GM18505 (cell line): ENCODE data around the gene TCF12.

ENCODE experiments used
- ATAC-seq: cut with Tn5 transposase; IDR thresholded peaks from one replicate; pipeline ENCODE4 v1.9.1; 2021; ENCODE audit not compliant: unreplicated experiment
- POLR2A ChIP-seq: IDR thresholded peaks from 4 replicates; pipeline ENCODE4 v1.6.1; 2011; ENCODE audit warnings: borderline replicate concordance; ENCODE audit not compliant: insufficient read depth, insufficient read length; ENCODE audit errors: extremely low read depth

The TCF12 gene

GRCh38 chr15:57335293-57335715 is 416.9 kb downstream of the TCF12 start:
- no peak for ATAC-seq

GRCh38 chr15:57335719-57336118 is 417.3 kb downstream of the TCF12 start:
- no peak for TF ChIP-seq POLR2A
- no peak for ATAC-seq

More at GRCh38 chr15:57335293-57335715, 416.9 kb downstream of the TCF12 start:
- no peak for TF ChIP-seq POLR2A

- no peak for ATAC-seq
- TF ChIP-seq POLR2A: no peak
Measured at GRCh38 chr15:57337868-57338411, 419.5 kb downstream of the TCF12 start.

GRCh38 chr15:57339321-57339720 is 420.9 kb downstream of the TCF12 start:
- ATAC-seq: no peak
- TF ChIP-seq POLR2A: no peak
